Right lobe of liver (tissue), 6 donors: ENCODE results near the gene RND3. TPM values are rescaled to one million over a fixed set of nuclear protein-coding genes. Genes with fewer than 3 reads are reported as not detected.

ENCODE experiments used
- ATAC-seq, 4 donors: fragments of 200-7000 bp; cut with Tn5 transposase; one replicate each; pipeline ENCODE4 v1.9.1; 2020; ENCODE audit warnings: mild to moderate bottlenecking in 4 of 4, moderate library complexity in 4 of 4
- DNase-seq, 3 donors: peaks; one replicate each; pipeline ENCODE4 v3.0.0-alpha.2; 2020
- H3K27ac ChIP-seq, 3 donors: fragments of 200-600 bp; one replicate each; pipeline ENCODE4 v1.8.0; 2022
- H3K27me3 ChIP-seq, 2 donors: fragments of 200-600 bp; one replicate each; pipeline ENCODE4 v1.8.0; 2022
- H3K36me3 ChIP-seq, 4 donors: fragments of 200-600 bp; sonication (generic) in 1 of 4; one replicate each; pipeline versions ENCODE4 v1.5.1 to v1.8.0; 2017 to 2022; ENCODE audit warnings: control low read depth in 1 of 4
- H3K4me1 ChIP-seq, 4 donors: fragments of 200-600 bp; sonication (generic) in 1 of 4; one replicate each; pipeline versions ENCODE4 v1.5.1 to v1.8.0; 2017 to 2022; ENCODE audit warnings: control low read depth in 1 of 4
- H3K4me3 ChIP-seq, 3 donors: fragments of 200-600 bp; one replicate each; pipeline ENCODE4 v1.8.0; 2022
- H3K9me3 ChIP-seq, 4 donors: fragments of 200-600 bp; sonication (generic) in 1 of 4; one replicate each; pipeline versions ENCODE4 v1.5.1 to v1.8.0; 2017 to 2022; ENCODE audit warnings: control low read depth in 1 of 4
- POLR2A ChIP-seq: fragments of 450-650 bp; IDR thresholded peaks from one replicate; pipeline ENCODE4 v1.6.1; 2017; ENCODE audit warnings: antibody characterized with exemption, mild to moderate bottlenecking
- WGBS: methylation state at CpG from one replicate; pipeline ENCODE4 v1.1.6; 2018; ENCODE audit warnings: low coverage, low lambda C conversion rate; ENCODE audit not compliant: insufficient coverage; ENCODE audit errors: missing lambda C conversion rate; 5-methylcytosine and 5-hydroxymethylcytosine counted together
- intact Hi-C, 2 donors: fragments of 100-400 bp; cut with DNase I; formaldehyde crosslinking; loops; one replicate each; pipeline versions ENCODE4 v1.11.2 to v1.14.1; 2022
- total RNA-seq, 6 experiments: library from RNA; depleted of rRNA in 2 of 6; stranded (reverse); fragments of >200 nt in 2 of 6; fragmentation: NEBNext Ultra II Directional in 3 of 6; extraction: Animal tissue kit (Norgen Biotek cat#: 25700) in 3 of 6; gene quantifications; one replicate each; pipeline versions ENCODE4 v1.1.0 to v1.2.4, GENCODE V29; 2016 to 2023
- TF ChIP-seq, protein P1 (sequence below), 4 donors: fragments of 200-600 bp in 3 of 4; fragments of 450-650 bp in 1 of 4; IDR thresholded peaks; one replicate each; pipeline versions ENCODE4 v1.5.1 to v1.8.0; 2016 to 2022; ENCODE audit warnings: antibody characterized with exemption in 4 of 4, mild to moderate bottlenecking in 2 of 4
- donor health status: DM: no; HTN: yes; CAD: no.
- donor health status: DM: no; HTN: no; CAD: no.
- donor health status: DM: no; HTN: no; CAD: no.
- donor health status: DM: no; HTN: yes; CAD: no.
- donor health status: DM: no; HTN: yes; CAD: no.

Gene RND3
- total RNA-seq, 6 experiments from 2014 or later, result 20.0 to 70.5 (median 36.8) TPM

GRCh38 chr2:150431561-150432311, 55.7 kb downstream of the RND3 start:
- TF ChIP-seq POLR2A, result no peak
- TF ChIP-seq, protein P1, sequence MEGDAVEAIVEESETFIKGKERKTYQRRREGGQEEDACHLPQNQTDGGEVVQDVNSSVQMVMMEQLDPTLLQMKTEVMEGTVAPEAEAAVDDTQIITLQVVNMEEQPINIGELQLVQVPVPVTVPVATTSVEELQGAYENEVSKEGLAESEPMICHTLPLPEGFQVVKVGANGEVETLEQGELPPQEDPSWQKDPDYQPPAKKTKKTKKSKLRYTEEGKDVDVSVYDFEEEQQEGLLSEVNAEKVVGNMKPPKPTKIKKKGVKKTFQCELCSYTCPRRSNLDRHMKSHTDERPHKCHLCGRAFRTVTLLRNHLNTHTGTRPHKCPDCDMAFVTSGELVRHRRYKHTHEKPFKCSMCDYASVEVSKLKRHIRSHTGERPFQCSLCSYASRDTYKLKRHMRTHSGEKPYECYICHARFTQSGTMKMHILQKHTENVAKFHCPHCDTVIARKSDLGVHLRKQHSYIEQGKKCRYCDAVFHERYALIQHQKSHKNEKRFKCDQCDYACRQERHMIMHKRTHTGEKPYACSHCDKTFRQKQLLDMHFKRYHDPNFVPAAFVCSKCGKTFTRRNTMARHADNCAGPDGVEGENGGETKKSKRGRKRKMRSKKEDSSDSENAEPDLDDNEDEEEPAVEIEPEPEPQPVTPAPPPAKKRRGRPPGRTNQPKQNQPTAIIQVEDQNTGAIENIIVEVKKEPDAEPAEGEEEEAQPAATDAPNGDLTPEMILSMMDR (IDR thresholded peaks at IDR 0.05), result no peak
- ATAC-seq (no peak), DNase-seq (no peak)
- intact Hi-C loops, result no loop called here
- WGBS, result 50% methylated on average over 1 of the region's 1 CpG
- H3K9me3 ChIP-seq, result no peaks in the 10 kb centered on the region
- no peaks in the 10 kb centered on the region for H3K4me1 ChIP-seq
- H3K4me3 ChIP-seq, result no peak overlapping the region
- no peaks in the 10 kb centered on the region for H3K36me3 ChIP-seq
- H3K27ac ChIP-seq, result no peak overlapping the region
- H3K27me3 ChIP-seq, result no peaks in the 10 kb centered on the region

- TF ChIP-seq, protein P1 (IDR thresholded peaks at IDR 0.05), result no peak
- no peak for TF ChIP-seq POLR2A
- 86% methylated on average over 3 of the region's 3 CpGs for WGBS
- H3K36me3 ChIP-seq, result no peaks in the 10 kb centered on the region
- no peak overlapping the region for H3K27ac ChIP-seq
- H3K9me3 ChIP-seq, result no peaks in the 10 kb centered on the region
- H3K4me3 ChIP-seq, result no peak overlapping the region
- no peak for DNase-seq
- H3K4me1 ChIP-seq, result no peaks in the 10 kb centered on the region
- H3K27me3 ChIP-seq, result no peaks in the 10 kb centered on the region
- no peak for ATAC-seq
- intact Hi-C loops, result no loop called here
Measured at GRCh38 chr2:150429384-150429961, 58.0 kb downstream of the RND3 start.

- DNase-seq, result no peak
- intact Hi-C loops, result no loop called here
- TF ChIP-seq, protein P1 (IDR thresholded peaks at IDR 0.05), result no peak
- TF ChIP-seq POLR2A, result no peak
- 64% methylated on average over 2 of the region's 2 CpGs for WGBS
- no peaks in the 10 kb centered on the region for H3K4me1 ChIP-seq
- no peak overlapping the region for H3K4me3 ChIP-seq
- no peaks in the 10 kb centered on the region for H3K36me3 ChIP-seq
- no peaks in the 10 kb centered on the region for H3K27me3 ChIP-seq
- H3K27ac ChIP-seq, result no peak overlapping the region
- H3K9me3 ChIP-seq, result no peaks in the 10 kb centered on the region
- no peak for ATAC-seq
Measured at GRCh38 chr2:150428641-150429040, 58.8 kb downstream of the RND3 start.

DNA sequence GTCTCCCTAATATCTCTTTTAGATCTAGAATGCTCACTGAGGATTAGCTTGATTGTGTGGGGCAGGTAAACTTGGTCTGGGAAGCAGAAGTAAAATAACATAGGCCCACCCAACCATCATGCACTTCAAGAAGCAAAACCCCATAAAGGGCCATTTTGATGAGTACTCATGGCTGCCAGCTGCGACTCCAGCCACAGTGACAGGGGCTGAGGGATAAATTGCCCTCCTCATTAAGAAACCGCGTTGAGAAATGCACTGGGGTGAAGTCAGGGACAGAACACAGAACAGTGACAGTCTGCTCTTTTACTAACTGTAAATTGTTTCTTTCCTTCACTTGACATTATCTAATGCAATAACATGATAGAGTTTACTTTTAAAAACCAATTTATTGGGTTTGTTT, 60.2 kb downstream of the RND3 start:
- 74% methylated on average over 2 of the region's 3 CpGs for WGBS

More for the DNA sequence above, 60.2 kb downstream of the RND3 start:
- H3K9me3 ChIP-seq, result no peaks in the 10 kb centered on the region
- no peak overlapping the region for H3K27ac ChIP-seq
- ATAC-seq (no peak), DNase-seq (no peak)
- H3K4me3 ChIP-seq, result no peak overlapping the region
- no peaks in the 10 kb centered on the region for H3K4me1 ChIP-seq
- no peaks in the 10 kb centered on the region for H3K27me3 ChIP-seq
- TF ChIP-seq POLR2A, result no peak
- TF ChIP-seq, protein P1 (IDR thresholded peaks at IDR 0.05), result no peak
- intact Hi-C loops, result no loop called here
- H3K36me3 ChIP-seq, result no peaks in the 10 kb centered on the region
